Type B pancreatic cell (in vitro differentiated cells): ENCODE results near the gene SCAF1. TPM values are rescaled to one million over a fixed set of nuclear protein-coding genes. Genes with fewer than 3 reads are reported as not detected.

Source experiments
- DNase-seq: peaks from one replicate; pipeline ENCODE4 v3.0.0; 2021; ENCODE audit warnings: mixed read lengths; ENCODE audit not compliant: unreplicated experiment; ENCODE audit errors: extremely low spot score
- H3K27ac Mint-ChIP-seq: 2 replicates; pipeline ENCODE4 v1.8.0; 2021; ENCODE audit warnings: mild to moderate bottlenecking, mixed read lengths
- H3K27me3 Mint-ChIP-seq: 2 replicates; pipeline ENCODE4 v1.8.0; 2021; ENCODE audit warnings: mixed read lengths
- H3K36me3 Mint-ChIP-seq: 2 replicates; pipeline ENCODE4 v1.8.0; 2021; ENCODE audit warnings: mixed read lengths
- H3K4me1 Mint-ChIP-seq: one replicate; pipeline ENCODE4 v1.8.0; 2021; ENCODE audit warnings: mixed read lengths; ENCODE audit not compliant: unreplicated experiment
- H3K4me3 Mint-ChIP-seq: 2 replicates; pipeline ENCODE4 v1.8.0; 2021; ENCODE audit warnings: mild to moderate bottlenecking, mixed read lengths
- H3K9me3 Mint-ChIP-seq: 2 replicates; pipeline ENCODE4 v1.8.0; 2021; ENCODE audit warnings: mixed read lengths
- CTCF ChIP-seq: fragments of 200-600 bp; sonication (generic); conservative IDR thresholded peaks from 2 replicates; pipeline ENCODE4 v1.5.0; 2021; ENCODE audit warnings: antibody characterized with exemption, mild to moderate bottlenecking
- total RNA-seq: library from RNA; stranded (reverse); gene quantifications from 2 replicates; pipeline ENCODE4 v1.2.1, GENCODE V29; 2021; ENCODE audit warnings: low replicate concordance

SCAF1 gene
- total RNA-seq, 1 donor from 2014 or later: 78.1 TPM

GRCh38 chr19:49639401-49640112 is 2.5 kb upstream of the SCAF1 start:
- no peaks in the 10 kb centered on the region for H3K27me3 Mint-ChIP-seq
- peak overlapping the region; percentile 98 for H3K4me3 Mint-ChIP-seq
- peak overlapping the region; percentile 100 for H3K27ac Mint-ChIP-seq

GRCh38 chr19:49640113-49640898 is 1.7 kb upstream of the SCAF1 start, which contains the start of gene RRAS:
TSS of gene RRAS (minus strand) at chr19:49640143. CDS start at chr19:49640098, 45 bp downstream.
- H3K36me3 Mint-ChIP-seq: no peaks in the 10 kb centered on the region
- H3K4me1 Mint-ChIP-seq: peaks cover 59% of the 10 kb centered on the region
- no peak for TF ChIP-seq CTCF
- peak within 1 kb of the TSS; percentile 100 for H3K27ac Mint-ChIP-seq
- H3K9me3 Mint-ChIP-seq: no peaks in the 10 kb centered on the region
- peak within 1 kb of the TSS; percentile 98 for H3K4me3 Mint-ChIP-seq
- no peaks in the 10 kb centered on the region for H3K27me3 Mint-ChIP-seq
- DNase-seq: peak; percentile 100

More at GRCh38 chr19:49639401-49640112, 2.5 kb upstream of the SCAF1 start:
- peaks cover 59% of the 10 kb centered on the region for H3K4me1 Mint-ChIP-seq
- no peak for TF ChIP-seq CTCF
- H3K36me3 Mint-ChIP-seq: no peaks in the 10 kb centered on the region
- no peak for DNase-seq
- H3K9me3 Mint-ChIP-seq: no peaks in the 10 kb centered on the region

- DNase-seq: no peak
- Mint-ChIP-seq H3K4me3 (peak overlapping the region; percentile 98), H3K27me3 (no peaks in the 10 kb centered on the region), H3K36me3 (no peaks in the 10 kb centered on the region), H3K4me1 (peaks cover 47% of the 10 kb centered on the region), H3K9me3 (no peaks in the 10 kb centered on the region), H3K27ac (peak overlapping the region; percentile 100)
- TF ChIP-seq CTCF: no peak
These were observed 555 bp downstream of the SCAF1 start for GRCh38 chr19:49642492-49643035.

GRCh38 chr19:49643466-49643865 is 1.5 kb downstream of the SCAF1 start:
- H3K9me3 Mint-ChIP-seq: no peaks in the 10 kb centered on the region
- H3K27ac Mint-ChIP-seq: peak overlapping the region; percentile 100
- H3K4me1 Mint-ChIP-seq: peaks cover 40% of the 10 kb centered on the region
- no peak for DNase-seq
- H3K27me3 Mint-ChIP-seq: no peaks in the 10 kb centered on the region
- H3K36me3 Mint-ChIP-seq: no peaks in the 10 kb centered on the region
- peak overlapping the region; percentile 98 for H3K4me3 Mint-ChIP-seq
- TF ChIP-seq CTCF: no peak

DNA sequence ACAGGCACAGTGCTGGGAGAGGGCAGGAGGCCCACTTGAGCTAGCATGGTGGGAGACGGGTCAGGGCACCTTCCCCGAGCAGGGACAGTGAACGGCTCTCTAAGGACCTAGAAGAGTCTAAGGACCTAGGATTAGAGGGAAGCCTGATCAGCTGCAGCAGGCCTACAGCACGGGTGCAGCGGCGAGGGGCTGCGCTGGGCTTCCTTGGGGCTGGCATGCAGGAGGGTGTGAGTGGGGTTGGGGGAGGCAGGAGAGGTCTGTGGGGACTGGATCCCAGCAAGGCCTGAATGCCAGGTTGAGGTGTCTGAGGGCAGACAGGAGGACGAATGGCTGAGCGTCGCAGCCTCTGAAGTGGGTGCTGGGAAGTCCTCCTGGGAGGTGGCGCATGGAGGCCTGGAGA is 3.6 kb downstream of the SCAF1 start:
- H3K4me1 Mint-ChIP-seq: peaks cover 27% of the 10 kb centered on the region
- H3K36me3 Mint-ChIP-seq: no peaks in the 10 kb centered on the region
- H3K27me3 Mint-ChIP-seq: no peaks in the 10 kb centered on the region
- H3K27ac Mint-ChIP-seq: no peak overlapping the region
- DNase-seq: no peak
- no peak overlapping the region for H3K4me3 Mint-ChIP-seq
- H3K9me3 Mint-ChIP-seq: no peaks in the 10 kb centered on the region
- TF ChIP-seq CTCF: no peak
